Lower lobe of right lung (tissue), 2 donors: ENCODE measurements around the gene HOXA3. TPM values are rescaled to one million over a fixed set of nuclear protein-coding genes. Genes with fewer than 3 reads are reported as not detected.

Source experiments
- ATAC-seq, 2 donors: fragments of 200-7000 bp; cut with Tn5 transposase; one replicate each; pipeline ENCODE4 v1.9.1; 2020 to 2022; ENCODE audit warnings: mild to moderate bottlenecking in 2 of 2, moderate library complexity in 2 of 2
- DNase-seq: peaks from one replicate; pipeline ENCODE4 v3.0.0-alpha.2; 2020
- H3K27ac ChIP-seq: fragments of 200-600 bp; one replicate; pipeline ENCODE4 v1.8.0; 2022
- H3K27me3 ChIP-seq: fragments of 200-600 bp; one replicate; pipeline ENCODE4 v1.8.0; 2022; ENCODE audit warnings: low read depth
- H3K36me3 ChIP-seq: fragments of 200-600 bp; one replicate; pipeline ENCODE4 v1.8.0; 2022; ENCODE audit warnings: mild to moderate bottlenecking
- H3K4me1 ChIP-seq: fragments of 200-600 bp; one replicate; pipeline ENCODE4 v1.8.0; 2022
- H3K4me3 ChIP-seq: fragments of 200-600 bp; one replicate; pipeline ENCODE4 v1.8.0; 2022; ENCODE audit warnings: mild to moderate bottlenecking
- H3K9me3 ChIP-seq: fragments of 200-600 bp; one replicate; pipeline ENCODE4 v1.8.0; 2022
- CTCF ChIP-seq: fragments of 200-600 bp; IDR thresholded peaks from one replicate; pipeline ENCODE4 v1.8.0; 2022; ENCODE audit warnings: antibody characterized with exemption, mild to moderate bottlenecking
- intact Hi-C: fragments of 100-400 bp; cut with DNase I; formaldehyde crosslinking; loops from one replicate; pipeline ENCODE4 v1.11.0; 2022
- total RNA-seq: library from RNA; stranded (reverse); fragmentation: NEBNext Ultra II Directional; extraction: Animal tissue kit (Norgen Biotek cat#: 25700); gene quantifications from one replicate; pipeline ENCODE4 v1.2.1, GENCODE V29; 2021
- donor health status: DM: no; HTN: yes; CAD: no; lungs with severe emphysema.

The HOXA3 gene
- total RNA-seq, 1 donor from 2014 or later, result 4.6 TPM

- intact Hi-C loops, result no loop called here
These were observed 42.0 kb downstream of the HOXA3 start for GRCh38 chr7:27110186-27111031.

GRCh38 chr7:27109466-27110185 lies 42.8 kb downstream of the HOXA3 start:
- H3K27me3 ChIP-seq, result peaks cover 28% of the 10 kb centered on the region
- intact Hi-C loops, result no loop called here
- H3K27ac ChIP-seq, result peak overlapping the region; percentile 94
- DNase-seq, result no peak
- H3K36me3 ChIP-seq, result no peaks in the 10 kb centered on the region
- peaks cover 47% of the 10 kb centered on the region for H3K4me1 ChIP-seq
- H3K9me3 ChIP-seq, result no peaks in the 10 kb centered on the region
- H3K4me3 ChIP-seq, result no peak overlapping the region
- no peak for TF ChIP-seq CTCF
- ATAC-seq, result no peak

More at GRCh38 chr7:27110186-27111031, 42.0 kb downstream of the HOXA3 start:
- peaks cover 40% of the 10 kb centered on the region for H3K4me1 ChIP-seq
- no peaks in the 10 kb centered on the region for H3K9me3 ChIP-seq
- no peaks in the 10 kb centered on the region for H3K36me3 ChIP-seq
- TF ChIP-seq CTCF, result no peak
- peak in 1 of 2 donors; percentile 46 for ATAC-seq
- DNase-seq, result peak; percentile 49
- peak overlapping the region; percentile 28 for H3K4me3 ChIP-seq
- H3K27me3 ChIP-seq, result peaks cover 25% of the 10 kb centered on the region
- H3K27ac ChIP-seq, result peak overlapping the region; percentile 89

GRCh38 chr7:27108390-27109127 lies 43.8 kb downstream of the HOXA3 start:
- Histone ChIP-seq H3K27me3 (peaks cover 34% of the 10 kb centered on the region), H3K27ac (peak overlapping the region; percentile 94), H3K36me3 (no peaks in the 10 kb centered on the region), H3K9me3 (no peaks in the 10 kb centered on the region), H3K4me3 (peak overlapping the region; percentile 49), H3K4me1 (peaks cover 58% of the 10 kb centered on the region)
- TF ChIP-seq CTCF, result peak; percentile 16
- ATAC-seq (peak; percentile 51 to 73), DNase-seq (peak; percentile 54)
- intact Hi-C loops, result no loop called here

- peaks cover 57% of the 10 kb centered on the region for H3K4me1 ChIP-seq
- peak overlapping the region; percentile 49 for H3K4me3 ChIP-seq
- no peak for DNase-seq
- H3K27ac ChIP-seq, result peak overlapping the region; percentile 94
- intact Hi-C loops, result no loop called here
- peaks cover 43% of the 10 kb centered on the region for H3K27me3 ChIP-seq
- peak; percentile 15 to 24 for ATAC-seq
- no peak for TF ChIP-seq CTCF
- H3K9me3 ChIP-seq, result no peaks in the 10 kb centered on the region
- H3K36me3 ChIP-seq, result no peaks in the 10 kb centered on the region
These were observed 44.7 kb downstream of the HOXA3 start for GRCh38 chr7:27107391-27108381.
